ENCODE measurements around the gene RARG.

RARG gene

DNA sequence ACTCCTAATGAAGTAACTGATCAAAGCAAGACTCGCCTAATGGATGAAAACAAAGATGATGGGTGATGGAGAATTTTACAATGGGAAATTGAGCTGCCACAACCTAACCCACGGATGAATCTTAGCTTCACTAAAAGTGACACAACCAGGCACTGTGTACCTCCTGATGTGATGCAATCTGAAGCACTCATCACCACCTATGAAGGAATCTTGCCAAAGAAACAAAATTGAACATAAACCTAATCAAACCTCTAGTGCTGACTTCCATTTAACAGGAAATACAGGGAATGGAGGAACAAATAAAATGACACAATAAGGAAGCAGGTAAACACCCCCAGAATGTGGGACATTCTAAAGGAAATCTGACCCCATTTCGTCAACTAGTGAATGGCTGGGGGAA is 13.3 kb upstream of the RARG start:
- no peak for ATAC-seq
- TF ChIP-seq, protein P1, sequence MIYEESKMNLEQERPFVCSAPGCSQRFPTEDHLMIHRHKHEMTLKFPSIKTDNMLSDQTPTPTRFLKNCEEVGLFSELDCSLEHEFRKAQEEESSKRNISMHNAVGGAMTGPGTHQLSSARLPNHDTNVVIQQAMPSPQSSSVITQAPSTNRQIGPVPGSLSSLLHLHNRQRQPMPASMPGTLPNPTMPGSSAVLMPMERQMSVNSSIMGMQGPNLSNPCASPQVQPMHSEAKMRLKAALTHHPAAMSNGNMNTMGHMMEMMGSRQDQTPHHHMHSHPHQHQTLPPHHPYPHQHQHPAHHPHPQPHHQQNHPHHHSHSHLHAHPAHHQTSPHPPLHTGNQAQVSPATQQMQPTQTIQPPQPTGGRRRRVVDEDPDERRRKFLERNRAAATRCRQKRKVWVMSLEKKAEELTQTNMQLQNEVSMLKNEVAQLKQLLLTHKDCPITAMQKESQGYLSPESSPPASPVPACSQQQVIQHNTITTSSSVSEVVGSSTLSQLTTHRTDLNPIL (CRISPR knock-in tag; IDR thresholded peaks at IDR 0.05; ENCODE audit: low read depth) = no peak
- TF ChIP-seq PPARA (CRISPR knock-in tag; IDR thresholded peaks at IDR 0.05; ENCODE audit: borderline replicate concordance) = no peak

GRCh38 chr12:53244337-53244736 is 12.3 kb upstream of the RARG start:
- no peak for TF ChIP-seq ZC3H10 (CRISPR knock-in tag; IDR thresholded peaks at IDR 0.05)
- TF ChIP-seq ZFP3 (CRISPR knock-in tag; IDR thresholded peaks at IDR 0.05) = no peak
- no peak for TF ChIP-seq ZNF8 (CRISPR knock-in tag; IDR thresholded peaks at IDR 0.05)
- TF ChIP-seq BACH2 (CRISPR knock-in tag; IDR thresholded peaks at IDR 0.05; ENCODE audit: borderline replicate concordance) = no peak
- TF ChIP-seq PPARA (CRISPR knock-in tag; IDR thresholded peaks at IDR 0.05; ENCODE audit: borderline replicate concordance) = no peak
- TF ChIP-seq GLIS3 (CRISPR knock-in tag; IDR thresholded peaks at IDR 0.05) = no peak
- no peak for TF ChIP-seq RARB (CRISPR knock-in tag; IDR thresholded peaks at IDR 0.05)
- TF ChIP-seq, protein P2, sequence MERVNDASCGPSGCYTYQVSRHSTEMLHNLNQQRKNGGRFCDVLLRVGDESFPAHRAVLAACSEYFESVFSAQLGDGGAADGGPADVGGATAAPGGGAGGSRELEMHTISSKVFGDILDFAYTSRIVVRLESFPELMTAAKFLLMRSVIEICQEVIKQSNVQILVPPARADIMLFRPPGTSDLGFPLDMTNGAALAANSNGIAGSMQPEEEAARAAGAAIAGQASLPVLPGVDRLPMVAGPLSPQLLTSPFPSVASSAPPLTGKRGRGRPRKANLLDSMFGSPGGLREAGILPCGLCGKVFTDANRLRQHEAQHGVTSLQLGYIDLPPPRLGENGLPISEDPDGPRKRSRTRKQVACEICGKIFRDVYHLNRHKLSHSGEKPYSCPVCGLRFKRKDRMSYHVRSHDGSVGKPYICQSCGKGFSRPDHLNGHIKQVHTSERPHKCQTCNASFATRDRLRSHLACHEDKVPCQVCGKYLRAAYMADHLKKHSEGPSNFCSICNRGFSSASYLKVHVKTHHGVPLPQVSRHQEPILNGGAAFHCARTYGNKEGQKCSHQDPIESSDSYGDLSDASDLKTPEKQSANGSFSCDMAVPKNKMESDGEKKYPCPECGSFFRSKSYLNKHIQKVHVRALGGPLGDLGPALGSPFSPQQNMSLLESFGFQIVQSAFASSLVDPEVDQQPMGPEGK (CRISPR knock-in tag; IDR thresholded peaks at IDR 0.05; ENCODE audit: borderline replicate concordance) = no peak
- TF ChIP-seq, protein P3, sequence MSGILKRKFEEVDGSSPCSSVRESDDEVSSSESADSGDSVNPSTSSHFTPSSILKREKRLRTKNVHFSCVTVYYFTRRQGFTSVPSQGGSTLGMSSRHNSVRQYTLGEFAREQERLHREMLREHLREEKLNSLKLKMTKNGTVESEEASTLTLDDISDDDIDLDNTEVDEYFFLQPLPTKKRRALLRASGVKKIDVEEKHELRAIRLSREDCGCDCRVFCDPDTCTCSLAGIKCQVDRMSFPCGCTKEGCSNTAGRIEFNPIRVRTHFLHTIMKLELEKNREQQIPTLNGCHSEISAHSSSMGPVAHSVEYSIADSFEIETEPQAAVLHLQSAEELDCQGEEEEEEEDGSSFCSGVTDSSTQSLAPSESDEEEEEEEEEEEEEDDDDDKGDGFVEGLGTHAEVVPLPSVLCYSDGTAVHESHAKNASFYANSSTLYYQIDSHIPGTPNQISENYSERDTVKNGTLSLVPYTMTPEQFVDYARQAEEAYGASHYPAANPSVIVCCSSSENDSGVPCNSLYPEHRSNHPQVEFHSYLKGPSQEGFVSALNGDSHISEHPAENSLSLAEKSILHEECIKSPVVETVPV (CRISPR knock-in tag; IDR thresholded peaks at IDR 0.05) = no peak
- TF ChIP-seq, protein P4, sequence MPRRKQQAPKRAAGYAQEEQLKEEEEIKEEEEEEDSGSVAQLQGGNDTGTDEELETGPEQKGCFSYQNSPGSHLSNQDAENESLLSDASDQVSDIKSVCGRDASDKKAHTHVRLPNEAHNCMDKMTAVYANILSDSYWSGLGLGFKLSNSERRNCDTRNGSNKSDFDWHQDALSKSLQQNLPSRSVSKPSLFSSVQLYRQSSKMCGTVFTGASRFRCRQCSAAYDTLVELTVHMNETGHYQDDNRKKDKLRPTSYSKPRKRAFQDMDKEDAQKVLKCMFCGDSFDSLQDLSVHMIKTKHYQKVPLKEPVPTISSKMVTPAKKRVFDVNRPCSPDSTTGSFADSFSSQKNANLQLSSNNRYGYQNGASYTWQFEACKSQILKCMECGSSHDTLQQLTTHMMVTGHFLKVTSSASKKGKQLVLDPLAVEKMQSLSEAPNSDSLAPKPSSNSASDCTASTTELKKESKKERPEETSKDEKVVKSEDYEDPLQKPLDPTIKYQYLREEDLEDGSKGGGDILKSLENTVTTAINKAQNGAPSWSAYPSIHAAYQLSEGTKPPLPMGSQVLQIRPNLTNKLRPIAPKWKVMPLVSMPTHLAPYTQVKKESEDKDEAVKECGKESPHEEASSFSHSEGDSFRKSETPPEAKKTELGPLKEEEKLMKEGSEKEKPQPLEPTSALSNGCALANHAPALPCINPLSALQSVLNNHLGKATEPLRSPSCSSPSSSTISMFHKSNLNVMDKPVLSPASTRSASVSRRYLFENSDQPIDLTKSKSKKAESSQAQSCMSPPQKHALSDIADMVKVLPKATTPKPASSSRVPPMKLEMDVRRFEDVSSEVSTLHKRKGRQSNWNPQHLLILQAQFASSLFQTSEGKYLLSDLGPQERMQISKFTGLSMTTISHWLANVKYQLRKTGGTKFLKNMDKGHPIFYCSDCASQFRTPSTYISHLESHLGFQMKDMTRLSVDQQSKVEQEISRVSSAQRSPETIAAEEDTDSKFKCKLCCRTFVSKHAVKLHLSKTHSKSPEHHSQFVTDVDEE (CRISPR knock-in tag; IDR thresholded peaks at IDR 0.05) = no peak
- no peak for TF ChIP-seq TCF4 (CRISPR knock-in tag; IDR thresholded peaks at IDR 0.05; ENCODE audit: borderline replicate concordance)
- TF ChIP-seq OSR1 (CRISPR knock-in tag; IDR thresholded peaks at IDR 0.05) = no peak
- no peak for TF ChIP-seq ZNF70 (CRISPR knock-in tag; IDR thresholded peaks at IDR 0.05)
- TF ChIP-seq ZNF565 (CRISPR knock-in tag; conservative IDR thresholded peaks at IDR 0.05; ENCODE audit: low read depth) = no peak
- no peak for TF ChIP-seq POU6F1 (CRISPR knock-in tag; IDR thresholded peaks at IDR 0.05; ENCODE audit: borderline replicate concordance, low read depth)
- TF ChIP-seq, protein P1 (CRISPR knock-in tag; IDR thresholded peaks at IDR 0.05; ENCODE audit: low read depth) = no peak
- ATAC-seq = no peak; the same call in 1 of the 3 replicates

GRCh38 chr12:53241623-53242412 is 9.8 kb upstream of the RARG start:
- no peak for ATAC-seq
- TF ChIP-seq BACH2 (CRISPR knock-in tag; IDR thresholded peaks at IDR 0.05; ENCODE audit: borderline replicate concordance) (no peak), ESRRG (CRISPR knock-in tag; IDR thresholded peaks at IDR 0.05) (no peak), SNAI2 (CRISPR knock-in tag; IDR thresholded peaks at IDR 0.05) (no peak), OSR1 (CRISPR knock-in tag; IDR thresholded peaks at IDR 0.05) (no peak), ZC3H10 (CRISPR knock-in tag; IDR thresholded peaks at IDR 0.05) (no peak), TOX (CRISPR knock-in tag; IDR thresholded peaks at IDR 0.05; ENCODE audit: borderline replicate concordance) (no peak), PPARA (CRISPR knock-in tag; IDR thresholded peaks at IDR 0.05; ENCODE audit: borderline replicate concordance) (no peak), POU6F1 (CRISPR knock-in tag; IDR thresholded peaks at IDR 0.05; ENCODE audit: borderline replicate concordance, low read depth) (no peak), TCF4 (CRISPR knock-in tag; IDR thresholded peaks at IDR 0.05; ENCODE audit: borderline replicate concordance) (no peak), ARNTL (CRISPR knock-in tag; IDR thresholded peaks at IDR 0.05; ENCODE audit: borderline replicate concordance, low read depth) (no peak)
- TF ChIP-seq, protein P3 (CRISPR knock-in tag; IDR thresholded peaks at IDR 0.05) = no peak
- TF ChIP-seq, protein P1 (CRISPR knock-in tag; IDR thresholded peaks at IDR 0.05; ENCODE audit: low read depth) = no peak

Data from SK-N-SH treated with all-trans-retinoic acid at 6 μM for 48 hours (cell line).